ENCODE results near the gene MAP2K5.

The MAP2K5 gene

GRCh38 chr15:67823314-67824196 is 281.1 kb downstream of the MAP2K5 start:
- Mint-ChIP-seq H3K36me3 (ENCODE audit: low read depth) (no peaks in the 10 kb centered on the region), H3K27me3 (ENCODE audit: low read depth) (peaks cover 83% of the 10 kb centered on the region), H3K27ac (no peak overlapping the region), H3K9me3 (peaks cover 2% of the 10 kb centered on the region), H3K4me3 (peak overlapping the region; percentile 77 to 83 (median 81)), H3K4me1 (peaks cover 36% of the 10 kb centered on the region)
- TF ChIP-seq, protein P1, sequence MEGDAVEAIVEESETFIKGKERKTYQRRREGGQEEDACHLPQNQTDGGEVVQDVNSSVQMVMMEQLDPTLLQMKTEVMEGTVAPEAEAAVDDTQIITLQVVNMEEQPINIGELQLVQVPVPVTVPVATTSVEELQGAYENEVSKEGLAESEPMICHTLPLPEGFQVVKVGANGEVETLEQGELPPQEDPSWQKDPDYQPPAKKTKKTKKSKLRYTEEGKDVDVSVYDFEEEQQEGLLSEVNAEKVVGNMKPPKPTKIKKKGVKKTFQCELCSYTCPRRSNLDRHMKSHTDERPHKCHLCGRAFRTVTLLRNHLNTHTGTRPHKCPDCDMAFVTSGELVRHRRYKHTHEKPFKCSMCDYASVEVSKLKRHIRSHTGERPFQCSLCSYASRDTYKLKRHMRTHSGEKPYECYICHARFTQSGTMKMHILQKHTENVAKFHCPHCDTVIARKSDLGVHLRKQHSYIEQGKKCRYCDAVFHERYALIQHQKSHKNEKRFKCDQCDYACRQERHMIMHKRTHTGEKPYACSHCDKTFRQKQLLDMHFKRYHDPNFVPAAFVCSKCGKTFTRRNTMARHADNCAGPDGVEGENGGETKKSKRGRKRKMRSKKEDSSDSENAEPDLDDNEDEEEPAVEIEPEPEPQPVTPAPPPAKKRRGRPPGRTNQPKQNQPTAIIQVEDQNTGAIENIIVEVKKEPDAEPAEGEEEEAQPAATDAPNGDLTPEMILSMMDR (IDR thresholded peaks at IDR 0.05; ENCODE audit: unreplicated experiment in 3 of 3): no peak

- Mint-ChIP-seq H3K9me3 (peaks cover 2% of the 10 kb centered on the region), H3K4me3 (peak overlapping the region; percentile 77 to 83 (median 81)), H3K27me3 (ENCODE audit: low read depth) (peaks cover 85% of the 10 kb centered on the region), H3K36me3 (ENCODE audit: low read depth) (no peaks in the 10 kb centered on the region), H3K4me1 (peaks cover 40% of the 10 kb centered on the region), H3K27ac (no peak overlapping the region)
- TF ChIP-seq, protein P1 (IDR thresholded peaks at IDR 0.05; ENCODE audit: unreplicated experiment in 3 of 3): no peak
Measured at GRCh38 chr15:67824197-67824968, 281.9 kb downstream of the MAP2K5 start.

- H3K36me3 Mint-ChIP-seq (ENCODE audit: low read depth): no peaks in the 10 kb centered on the region
- TF ChIP-seq, protein P1 (IDR thresholded peaks at IDR 0.05; ENCODE audit: unreplicated experiment in 3 of 3): no peak
- H3K9me3 Mint-ChIP-seq: peaks cover 2% of the 10 kb centered on the region
- peaks cover 41% of the 10 kb centered on the region for H3K4me1 Mint-ChIP-seq
- H3K27me3 Mint-ChIP-seq (ENCODE audit: low read depth): peaks cover 85% of the 10 kb centered on the region
- H3K4me3 Mint-ChIP-seq: peak within 1 kb of the TSS; percentile 61 to 69 (median 62)
- no peak within 1 kb of the TSS for H3K27ac Mint-ChIP-seq
Measured at GRCh38 chr15:67824976-67825880, 282.7 kb downstream of the MAP2K5 start, which contains the start of gene SKOR1. Gene SKOR1 (plus strand): TSS chr15:67825509. CDS start chr15:67825603, 94 bp downstream.

DNA sequence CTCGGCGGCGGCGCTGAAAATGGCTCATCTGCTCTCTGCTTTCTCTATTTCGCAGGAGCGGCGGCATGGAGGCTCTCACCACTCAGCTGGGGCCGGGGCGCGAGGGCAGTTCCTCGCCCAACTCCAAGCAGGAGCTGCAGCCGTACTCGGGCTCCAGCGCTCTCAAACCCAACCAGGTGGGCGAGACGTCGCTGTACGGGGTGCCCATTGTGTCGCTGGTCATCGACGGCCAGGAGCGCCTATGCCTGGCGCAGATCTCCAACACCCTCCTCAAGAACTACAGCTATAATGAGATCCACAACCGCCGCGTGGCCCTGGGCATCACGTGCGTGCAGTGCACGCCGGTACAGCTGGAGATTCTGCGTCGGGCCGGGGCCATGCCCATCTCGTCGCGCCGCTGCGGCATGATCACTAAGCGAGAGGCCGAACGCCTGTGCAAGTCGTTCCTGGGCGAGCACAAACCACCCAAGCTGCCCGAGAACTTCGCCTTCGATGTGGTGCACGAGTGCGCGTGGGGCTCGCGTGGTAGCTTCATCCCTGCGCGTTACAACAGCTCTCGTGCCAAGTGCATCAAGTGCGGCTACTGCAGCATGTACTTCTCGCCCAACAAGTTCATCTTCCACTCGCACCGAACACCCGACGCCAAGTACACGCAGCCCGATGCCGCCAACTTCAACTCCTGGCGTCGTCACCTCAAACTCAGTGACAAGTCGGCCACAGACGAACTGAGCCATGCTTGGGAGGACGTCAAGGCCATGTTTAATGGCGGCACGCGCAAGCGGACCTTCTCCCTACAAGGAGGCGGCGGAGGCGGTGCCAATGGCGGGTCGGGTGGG is 283.6 kb downstream of the MAP2K5 start:
- Mint-ChIP-seq H3K36me3 (ENCODE audit: low read depth) (no peaks in the 10 kb centered on the region), H3K9me3 (peaks cover 2% of the 10 kb centered on the region), H3K27ac (no peak overlapping the region), H3K27me3 (ENCODE audit: low read depth) (peaks cover 85% of the 10 kb centered on the region), H3K4me3 (peak overlapping the region; percentile 61 to 69 (median 62)), H3K4me1 (peaks cover 40% of the 10 kb centered on the region)
- TF ChIP-seq, protein P1 (IDR thresholded peaks at IDR 0.05; ENCODE audit: unreplicated experiment in 3 of 3): no peak
